Measurements from ENCODE around the gene LMAN2L.

LMAN2L gene

DNA sequence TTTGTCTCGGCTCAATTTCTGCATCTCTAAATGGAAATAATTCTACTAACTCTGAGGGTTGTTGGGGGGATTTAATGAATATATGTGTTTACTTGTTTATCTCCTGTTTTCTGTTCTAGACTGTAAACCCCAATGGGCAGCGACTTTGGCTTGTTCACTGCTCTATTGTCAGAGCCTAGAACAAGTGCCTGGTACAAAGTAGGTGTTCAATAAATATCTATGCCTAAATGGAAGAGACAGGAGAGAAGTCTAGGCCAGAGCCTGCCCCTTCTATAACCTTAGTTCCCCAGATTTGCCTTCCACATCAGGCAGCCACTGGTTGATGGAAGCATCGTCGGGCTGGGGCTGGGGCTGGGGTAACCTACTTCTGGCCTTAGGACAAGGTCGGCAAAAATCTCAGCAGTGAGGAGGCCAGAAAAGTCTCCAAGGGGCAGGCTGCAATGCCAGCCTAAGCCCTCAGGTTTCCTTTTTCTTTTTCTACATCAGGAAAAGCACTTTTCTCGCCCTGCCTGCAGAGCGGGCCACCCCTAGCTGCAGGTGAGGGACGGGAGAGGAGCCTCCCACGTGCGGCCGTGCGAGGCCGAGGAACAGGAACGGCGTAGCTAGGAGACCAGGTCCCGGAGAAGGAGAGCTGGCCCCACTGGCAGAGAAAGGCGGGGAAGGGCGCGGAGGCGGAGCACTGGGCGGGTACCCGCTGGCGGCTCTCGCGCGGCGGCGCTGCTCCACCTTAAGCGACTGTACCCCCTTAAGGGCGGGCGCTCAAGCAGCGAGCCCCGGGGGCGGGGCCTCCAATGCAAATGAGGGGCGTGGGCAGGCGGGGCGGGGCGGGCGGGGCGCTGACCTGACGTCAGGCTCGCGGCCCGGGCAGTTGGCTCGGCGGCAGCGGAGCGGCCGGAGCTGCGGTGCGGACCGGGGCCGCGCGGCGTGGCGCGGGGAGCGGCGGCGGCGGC lies 20.4 kb upstream of the LMAN2L start, which contains the start of gene CNNM4:
CNNM4 (plus strand) TSS at position 867 of the 950 bp plus-strand sequence. CDS start 98 bp downstream, outside the sequence.
- peak; percentile 65 to 95 for DNase-seq

DNA sequence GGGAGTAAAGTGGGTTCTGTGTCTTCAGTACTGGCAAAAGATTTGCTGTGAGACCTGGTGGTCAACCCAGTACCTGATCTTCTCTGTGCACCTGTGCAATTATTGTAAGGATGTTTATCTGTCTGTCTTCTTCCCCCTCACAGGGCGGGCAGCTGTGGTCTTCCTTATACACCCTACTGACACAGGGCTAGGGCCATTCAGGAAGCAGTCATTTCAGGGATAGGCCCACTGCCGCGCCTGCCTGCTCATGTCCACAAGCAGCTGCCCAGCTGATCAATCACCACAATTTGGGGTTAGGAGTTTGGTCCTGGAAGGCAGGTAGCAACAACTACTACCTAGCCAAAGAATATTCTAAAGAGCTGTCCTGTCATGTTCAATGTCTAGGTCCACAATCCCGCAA lies 19.7 kb upstream of the LMAN2L start:
- DNase-seq = no peak

DNA sequence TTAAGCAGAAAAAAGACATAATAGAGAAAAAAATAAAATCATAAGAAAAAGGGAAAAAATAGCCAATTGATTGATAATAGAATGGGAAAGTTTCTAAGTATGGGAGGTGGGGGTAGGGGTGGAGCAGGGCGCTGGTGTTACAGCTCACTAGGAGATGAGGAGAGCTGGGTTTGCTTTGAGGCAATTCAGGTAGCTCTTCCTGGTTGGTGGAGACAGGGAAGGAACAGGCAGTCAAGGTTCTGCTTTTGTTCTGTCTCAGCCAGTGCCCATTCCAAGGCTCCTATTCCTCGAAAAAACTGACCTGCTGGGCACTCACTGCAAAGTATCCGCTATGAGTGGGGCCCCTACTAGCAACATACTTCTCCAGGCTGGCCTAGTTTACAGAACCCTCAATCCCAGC lies 19.1 kb upstream of the LMAN2L start:
- no peak for DNase-seq

DNA sequence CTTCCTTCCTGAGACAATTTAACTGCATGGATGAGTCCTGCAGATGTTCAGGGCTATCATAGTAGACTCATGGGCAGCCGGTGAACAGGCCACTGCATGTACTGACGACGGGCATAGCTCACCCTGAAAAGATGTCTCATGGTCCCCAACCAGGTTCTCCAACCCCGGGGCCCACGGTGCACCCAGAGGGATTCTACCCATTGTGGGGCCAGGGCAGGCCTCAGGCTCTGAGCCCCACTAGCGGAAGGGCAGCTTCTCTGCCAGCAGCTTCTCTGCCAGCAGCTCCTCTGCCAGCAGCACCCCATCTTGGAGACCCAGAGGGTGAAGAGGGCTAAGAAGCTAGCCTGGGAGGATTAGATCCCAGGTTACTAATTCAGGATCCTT lies 17.6 kb upstream of the LMAN2L start:
- no peak for DNase-seq

DNA sequence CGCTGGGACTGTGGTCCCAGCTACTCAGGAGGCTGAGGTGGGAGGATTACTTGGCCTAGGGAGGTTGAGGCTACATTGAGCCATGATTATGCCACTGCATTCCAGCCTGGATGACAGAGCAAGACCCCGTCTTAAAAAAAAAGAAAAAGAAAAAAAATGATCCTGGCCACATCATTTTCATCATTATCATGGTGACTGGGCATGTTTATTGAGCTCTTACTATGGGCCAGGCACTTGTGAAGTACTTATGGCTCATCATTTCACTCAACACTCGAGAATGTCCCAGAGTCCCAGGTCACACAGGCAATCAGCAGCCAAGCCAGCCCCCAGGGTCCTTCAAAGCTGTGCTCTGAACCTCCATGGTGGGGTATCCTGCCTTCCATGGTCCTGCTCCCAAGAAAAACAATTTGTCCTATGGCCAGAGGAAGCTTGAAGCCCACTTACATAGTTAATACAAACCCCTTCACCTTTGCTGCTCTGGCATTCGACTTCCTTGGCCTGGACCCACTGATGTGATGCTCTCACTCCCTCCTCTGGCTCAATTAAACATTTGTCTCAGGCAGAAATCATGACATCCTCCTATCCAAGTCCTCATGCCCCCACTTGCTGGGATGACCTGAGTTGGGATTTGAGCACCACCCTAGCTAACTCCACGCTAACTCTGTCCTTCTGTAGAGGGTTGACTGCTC lies 17.1 kb upstream of the LMAN2L start:
- no peak for DNase-seq

DNA sequence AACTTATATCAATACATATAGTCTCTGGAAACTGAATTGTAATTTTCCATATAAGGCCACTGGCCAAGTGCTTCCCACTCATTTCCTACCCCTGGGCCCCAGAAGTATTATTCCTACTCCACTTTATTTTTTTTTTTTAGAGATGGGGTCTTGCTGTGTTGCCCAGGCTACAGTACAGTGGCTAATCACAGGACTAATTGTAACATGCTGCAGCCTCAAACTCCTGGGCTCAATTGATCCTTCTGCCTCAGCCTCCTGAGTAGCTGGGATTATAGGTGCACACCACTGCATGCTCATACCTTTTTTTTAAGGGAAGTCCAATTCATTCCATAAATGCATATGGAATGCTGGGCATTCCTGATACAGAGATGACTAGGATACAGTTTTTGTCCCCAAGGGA lies 14.5 kb upstream of the LMAN2L start:
- DNase-seq = no peak

DNA sequence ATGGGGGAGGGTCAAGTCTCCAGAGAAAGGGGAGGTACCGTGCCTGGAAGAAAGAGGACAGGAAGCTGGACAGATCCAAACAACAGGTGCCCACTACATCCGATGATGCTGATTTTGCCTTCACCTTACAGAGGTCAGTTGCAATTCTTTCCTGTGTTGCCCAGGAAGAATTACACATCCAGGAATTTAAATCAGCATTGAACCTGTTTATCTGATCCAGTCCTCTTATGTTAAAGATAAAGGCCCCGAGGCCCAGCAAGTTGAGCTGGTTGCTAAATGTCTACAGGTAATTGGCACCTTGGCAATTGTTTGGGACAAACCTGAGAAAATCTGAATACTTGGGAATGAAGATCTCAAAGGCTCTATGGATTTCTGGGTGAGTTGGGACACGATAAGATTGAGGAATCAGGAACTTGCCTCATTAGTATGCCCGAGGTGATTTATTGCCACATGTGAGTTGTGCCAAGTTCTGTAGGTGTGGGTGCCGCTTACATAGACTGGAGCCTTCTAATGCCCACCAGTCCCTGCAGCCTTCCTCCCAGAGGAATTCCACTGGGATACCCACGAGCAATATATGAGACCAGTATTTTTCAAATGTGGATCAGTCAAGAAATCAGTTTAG lies 13.9 kb upstream of the LMAN2L start:
- DNase-seq = no peak

DNA sequence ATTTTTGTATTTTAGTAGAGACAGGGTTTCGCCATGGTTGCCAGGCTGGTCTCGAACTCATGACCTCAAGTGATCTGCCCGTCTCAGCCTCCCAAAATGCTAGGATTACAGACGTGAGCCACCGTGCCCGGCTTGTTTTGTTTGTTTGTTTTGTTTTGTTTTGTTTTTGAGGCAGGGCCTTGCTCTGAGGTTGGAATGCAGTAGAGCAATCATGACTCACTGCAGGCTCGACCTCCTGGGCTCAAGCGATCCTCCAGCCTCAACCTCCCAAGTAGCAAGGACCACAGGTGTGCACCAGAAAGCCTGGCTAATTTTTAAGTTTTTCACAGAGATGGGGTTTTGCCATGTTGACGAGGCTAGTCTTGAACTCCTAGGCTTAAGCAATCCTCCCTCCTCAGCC lies 11.9 kb upstream of the LMAN2L start:
- DNase-seq = no peak

DNA sequence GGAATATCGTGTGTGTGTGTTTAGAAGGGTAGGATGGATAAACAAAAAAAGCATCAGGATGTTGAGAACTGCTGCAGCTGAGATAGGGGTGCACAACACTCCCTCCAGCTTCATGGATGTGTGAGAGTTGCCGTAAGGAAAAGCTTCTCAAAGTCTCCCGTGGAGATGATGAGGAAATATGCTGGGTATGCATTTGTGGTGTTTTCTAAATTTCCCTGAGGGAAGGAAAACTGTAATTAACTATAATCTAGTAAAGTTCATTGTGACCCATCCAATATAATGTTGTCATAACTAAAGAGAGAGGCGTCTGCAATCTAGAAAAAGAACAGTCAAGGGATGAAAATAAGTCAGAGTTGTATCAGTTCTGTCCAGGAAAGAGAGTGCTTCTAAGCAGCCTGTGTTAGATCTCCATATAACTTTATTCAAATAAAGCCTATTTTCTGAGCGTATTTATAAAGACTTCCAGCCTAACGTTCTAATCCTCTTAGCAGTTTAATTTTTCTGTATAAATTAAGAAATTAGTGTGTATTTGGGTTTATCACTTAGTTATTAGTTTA lies 7.3 kb upstream of the LMAN2L start:
- DNase-seq = no peak

DNA sequence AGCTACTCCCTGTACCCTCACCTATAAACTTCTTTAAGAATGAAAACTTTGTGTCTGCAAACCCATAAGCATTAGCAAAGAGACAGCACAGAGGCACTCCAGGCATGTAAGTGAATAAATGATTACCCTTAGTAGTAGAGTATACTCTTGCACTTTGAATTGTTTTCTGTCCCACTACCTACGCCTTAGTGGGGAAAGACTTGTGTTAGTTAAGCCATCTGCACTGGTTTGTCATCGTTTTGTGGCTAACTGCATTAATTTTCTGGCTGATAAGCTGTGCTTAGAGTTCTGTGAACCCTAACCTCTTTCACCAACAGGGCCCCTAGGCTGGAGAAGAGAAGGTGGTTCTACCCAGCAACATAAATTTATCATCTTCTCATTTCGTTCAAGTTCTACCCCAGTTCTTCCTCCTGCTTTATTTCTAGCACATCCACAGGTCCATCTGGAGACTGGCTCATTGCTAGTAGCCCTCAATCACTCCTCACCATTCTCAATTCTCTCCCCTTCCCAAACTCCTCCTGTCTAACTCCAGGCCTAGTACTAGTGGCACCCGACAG lies 710 bp downstream of the LMAN2L start:
- DNase-seq = no peak

DNA sequence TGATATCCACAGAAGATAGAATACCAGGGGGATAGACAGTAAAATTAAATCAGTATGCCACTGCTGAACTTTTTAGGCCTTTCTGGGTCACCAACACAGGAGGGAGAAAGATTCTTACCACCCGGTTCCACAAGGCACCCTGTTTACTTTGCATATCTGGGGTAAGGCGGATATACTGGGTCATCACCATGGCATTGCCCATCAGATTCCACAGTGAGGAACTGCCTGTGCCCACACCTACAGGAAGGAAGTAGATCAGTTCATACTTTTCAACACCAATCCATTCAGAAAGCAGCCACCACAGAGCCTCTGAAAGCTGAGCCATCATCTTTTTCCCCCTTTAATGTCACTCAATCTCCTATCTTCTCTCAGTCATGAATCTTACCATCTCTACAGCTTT lies 2.0 kb downstream of the LMAN2L start:
- no peak for DNase-seq

DNA sequence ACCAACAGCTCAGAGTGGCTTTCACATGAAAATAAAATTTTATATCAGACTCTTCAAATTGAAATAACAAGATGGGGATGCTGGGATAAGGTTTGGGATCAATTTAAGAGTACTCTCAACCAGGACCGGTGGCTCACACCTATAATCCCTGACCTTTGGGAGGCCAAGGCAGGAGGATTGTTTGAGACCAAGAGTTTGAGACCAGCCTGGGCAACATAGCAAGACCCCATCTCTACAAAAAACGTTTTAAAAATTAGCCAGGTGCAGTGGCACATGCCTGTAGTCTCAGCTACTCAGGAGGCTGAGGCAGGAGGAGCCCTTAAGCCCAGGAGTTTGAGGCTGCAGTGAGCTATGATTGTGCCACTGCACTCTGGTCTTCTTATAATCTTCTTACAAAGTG lies 2.6 kb downstream of the LMAN2L start:
- DNase-seq = no peak

DNA sequence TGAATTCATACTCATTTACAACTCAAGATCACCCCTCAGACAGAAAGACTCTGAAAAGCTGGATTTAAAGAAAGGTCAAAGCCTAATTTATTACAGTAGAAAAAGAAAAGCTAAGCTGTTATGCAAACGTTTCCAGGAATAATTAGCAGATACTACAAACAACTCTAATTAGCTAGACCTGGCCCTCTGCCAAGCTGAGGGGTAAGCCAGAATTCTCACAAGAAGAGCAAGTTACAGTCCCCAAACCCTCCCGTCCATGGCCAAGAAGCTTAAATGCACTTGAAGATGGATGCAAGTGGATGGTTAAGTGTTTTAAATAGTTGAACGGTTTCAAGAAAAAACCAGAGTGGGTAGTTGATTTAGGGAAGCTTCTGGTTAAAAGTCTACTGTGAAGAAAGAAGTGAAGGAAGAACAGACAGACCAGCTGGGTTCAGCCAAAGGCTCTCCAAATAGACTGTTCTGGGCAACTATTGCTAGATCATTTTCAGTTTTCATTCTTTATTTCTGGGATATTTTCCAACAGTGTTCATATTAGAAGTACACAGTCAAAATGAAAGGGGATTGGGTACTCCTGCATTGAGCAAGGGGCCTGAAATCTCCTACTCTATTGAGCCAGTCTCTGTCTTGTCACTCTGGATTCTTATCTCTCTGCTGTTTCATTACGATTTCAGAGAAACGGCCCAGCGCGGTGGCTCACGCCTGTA lies 4.8 kb downstream of the LMAN2L start:
- peak; percentile 56 to 62 for DNase-seq

DNA sequence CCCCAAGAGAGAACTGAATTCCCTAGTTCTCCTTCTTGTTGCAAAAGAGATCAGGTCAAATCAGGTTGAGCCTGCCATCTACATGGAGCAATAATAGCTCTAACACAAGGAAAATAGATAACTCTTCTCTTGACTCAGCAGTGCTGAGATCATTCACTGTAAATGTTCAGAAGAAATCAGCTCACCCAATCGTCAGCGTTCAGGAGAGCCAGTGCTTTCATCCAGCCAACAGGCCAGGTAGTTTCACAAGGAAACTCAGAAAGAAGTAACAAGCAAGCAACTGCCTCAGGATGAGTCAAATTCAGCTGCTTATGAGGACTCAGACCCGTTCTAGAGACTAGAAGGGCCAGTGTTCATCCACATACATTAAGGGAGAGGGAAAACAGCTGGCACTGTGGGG lies 5.9 kb downstream of the LMAN2L start:
- DNase-seq = no peak

DNA sequence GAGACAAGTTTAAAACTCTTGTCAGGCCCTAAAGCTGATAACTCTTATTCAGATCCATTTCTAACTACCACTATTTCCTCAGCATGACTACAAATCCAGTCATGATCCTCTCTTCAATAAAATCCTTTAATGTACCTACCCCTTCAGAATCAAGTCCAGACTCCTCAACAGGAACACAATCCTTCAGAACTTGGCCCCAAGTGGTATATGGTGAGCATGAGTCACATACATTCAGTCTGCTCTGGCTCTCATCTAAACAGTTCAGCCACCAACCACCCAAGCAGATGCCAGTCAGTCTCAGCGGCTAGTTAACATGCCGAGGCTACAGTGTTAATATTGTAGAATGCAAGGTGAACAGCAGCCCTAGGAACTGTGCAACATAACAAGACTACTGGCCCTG lies 9.7 kb downstream of the LMAN2L start:
- DNase-seq = no peak

DNA sequence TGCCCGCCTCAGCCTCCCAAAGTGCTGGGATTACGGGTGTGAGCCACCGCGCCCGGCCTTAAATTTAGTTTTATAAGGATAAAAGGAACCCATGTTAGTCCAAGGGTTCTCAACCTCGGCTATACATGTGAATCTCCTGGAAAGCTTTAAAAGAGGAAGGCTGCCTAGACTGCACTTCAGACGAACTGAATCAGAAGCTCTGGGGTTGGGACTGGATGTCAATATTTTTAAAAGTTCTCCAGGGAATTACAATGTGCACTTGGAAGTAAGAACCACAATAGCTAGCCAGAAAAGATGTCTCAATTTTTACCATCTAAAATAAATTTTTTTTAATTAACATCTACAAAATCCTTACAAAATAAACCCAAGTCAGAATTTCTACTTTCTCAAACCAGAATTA lies 10.1 kb downstream of the LMAN2L start:
- no peak for DNase-seq

DNA sequence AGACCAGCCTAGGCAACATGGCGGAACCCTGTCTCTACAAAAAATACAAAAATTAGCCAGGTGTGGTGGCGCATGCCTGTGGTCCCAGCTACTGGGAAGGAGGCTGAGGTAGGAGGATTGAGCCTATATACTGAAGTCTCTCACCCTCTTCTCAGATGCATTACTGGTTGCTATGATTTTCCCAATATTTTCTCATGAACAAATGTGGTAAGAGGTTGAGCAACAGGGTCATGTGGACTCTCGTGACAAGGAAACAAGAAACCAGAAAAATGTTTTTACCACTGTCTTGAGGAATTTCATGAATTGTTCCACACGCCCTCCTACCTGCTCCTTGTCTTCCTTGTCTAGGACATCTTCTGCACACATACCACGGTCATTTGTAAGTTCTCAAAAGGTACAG lies 12.4 kb downstream of the LMAN2L start:
- no peak for DNase-seq

DNA sequence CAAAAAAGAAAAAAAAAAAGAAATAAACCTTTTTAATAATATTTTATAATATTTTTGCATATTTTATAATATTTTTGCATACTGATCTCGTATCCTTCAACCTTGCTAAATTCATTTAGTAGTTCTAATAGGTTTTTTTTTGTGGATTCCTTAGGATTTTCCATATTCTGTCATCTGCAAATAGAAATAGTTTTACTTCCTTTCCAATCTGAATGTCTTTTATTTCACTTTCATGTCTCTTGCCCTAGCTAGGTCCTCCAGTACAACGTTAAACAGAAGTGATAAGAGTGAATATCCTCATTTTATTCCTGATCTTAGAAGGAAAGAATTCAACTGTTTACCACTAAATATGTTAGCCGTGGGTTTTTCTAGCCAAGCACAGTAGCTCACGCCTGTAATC lies 13.7 kb downstream of the LMAN2L start:
- DNase-seq = no peak

DNA sequence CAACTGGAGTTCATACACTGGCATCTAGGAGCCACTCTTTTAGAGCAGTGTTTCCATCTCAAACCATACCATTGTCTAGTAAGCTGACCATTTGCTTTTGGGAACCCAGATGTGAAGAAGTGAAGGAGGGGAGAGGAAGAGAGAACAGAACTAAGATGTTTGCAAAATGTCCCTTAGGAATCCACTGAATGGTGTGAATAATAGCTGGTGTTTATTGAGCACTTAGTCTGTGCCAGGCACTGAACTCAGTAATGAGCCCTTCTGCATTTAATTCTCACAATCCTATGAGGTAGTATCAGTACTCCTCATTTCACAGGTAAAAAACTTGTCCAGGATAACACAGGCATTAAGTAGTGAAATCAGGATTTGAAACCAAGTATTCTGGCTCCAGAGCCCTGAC lies 23.5 kb downstream of the LMAN2L start:
- no peak for DNase-seq

DNA sequence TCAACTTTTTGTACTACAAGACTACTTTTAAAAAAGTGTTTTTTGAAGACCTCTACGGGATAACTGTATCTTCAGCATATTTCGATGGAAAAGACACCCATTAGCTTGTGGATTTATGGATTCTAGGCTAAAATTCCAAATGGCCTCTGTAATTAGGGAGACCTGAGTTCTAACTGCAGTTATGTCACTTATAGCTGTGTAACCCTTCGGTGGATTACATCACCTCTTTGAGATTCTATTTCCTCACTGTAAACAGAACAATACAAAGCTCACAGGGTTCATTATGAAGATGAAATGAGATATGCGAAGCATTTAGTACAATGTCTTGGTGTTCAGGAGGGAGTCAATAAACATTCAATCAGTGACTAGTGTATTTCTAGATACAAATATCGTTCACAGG lies 24.2 kb downstream of the LMAN2L start:
- DNase-seq = no peak

DNA sequence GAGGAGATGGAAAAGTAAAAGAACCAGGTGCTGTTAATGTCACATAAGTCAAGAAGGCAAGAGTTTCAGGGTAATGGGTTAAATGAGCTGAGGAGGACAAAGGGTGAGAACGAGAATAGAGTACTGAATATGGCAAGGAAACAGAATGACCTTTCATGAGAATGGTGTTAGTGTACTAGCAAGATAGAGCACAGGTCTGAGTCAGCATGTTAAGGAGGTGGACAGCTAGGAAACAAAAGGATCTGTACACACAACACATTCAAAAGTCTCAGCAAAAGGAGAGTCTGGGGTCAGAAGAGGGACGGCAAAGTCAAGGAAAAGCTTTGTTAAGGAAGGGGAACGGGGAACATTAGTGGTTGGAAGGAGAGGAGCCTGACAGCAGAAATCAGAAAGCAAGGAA lies 28.9 kb downstream of the LMAN2L start:
- no peak for DNase-seq

DNA sequence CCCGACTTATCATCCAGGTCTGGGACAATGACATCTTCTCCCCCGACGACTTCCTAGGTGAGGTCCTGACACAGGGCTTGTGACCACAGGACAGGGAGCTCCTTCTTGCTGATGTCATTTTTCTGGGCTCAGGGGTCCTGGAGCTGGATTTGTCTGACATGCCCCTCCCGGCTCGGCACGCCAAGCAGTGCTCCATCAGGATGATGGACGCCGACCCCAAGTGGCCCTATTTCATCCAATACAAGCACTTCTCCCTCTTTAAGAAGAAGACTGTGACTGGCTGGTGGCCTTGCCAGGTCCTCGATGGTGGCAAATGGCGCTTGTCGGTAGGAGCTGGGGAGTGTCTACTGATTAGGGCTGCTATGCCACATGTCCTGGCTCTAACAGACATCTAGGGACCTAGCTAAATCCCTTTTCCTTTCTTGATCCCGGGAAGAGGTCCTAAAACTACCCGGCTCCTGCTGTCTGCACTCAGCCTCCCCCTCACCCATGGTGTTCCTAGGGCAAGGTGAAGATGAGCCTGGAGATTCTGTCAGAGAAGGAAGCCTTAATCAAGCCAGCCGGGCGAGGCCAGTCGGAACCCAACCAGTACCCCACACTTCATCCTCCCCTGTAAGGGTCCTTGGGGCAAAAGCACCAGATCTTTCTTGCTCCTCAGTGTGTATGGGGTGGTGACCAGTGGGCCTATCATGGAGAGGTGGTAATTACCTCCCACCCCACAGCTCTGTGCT lies 36.7 kb downstream of the LMAN2L start:
- no peak for DNase-seq

Data from NCI-H446 (cell line).